HG03442 (cell line): ENCODE results near the gene TCHP.
"Not testable (repeated sequence)": the region's sequence is repeated elsewhere in the genome, so short reads cannot be mapped to it uniquely, and the experiment has no call there.

Experiments
- ATAC-seq: cut with Tn5 transposase; IDR thresholded peaks from one replicate; pipeline ENCODE4 v1.9.1; 2021; ENCODE audit warnings: mild to moderate bottlenecking, moderate library complexity; ENCODE audit not compliant: unreplicated experiment

Gene TCHP

GRCh38 chr12:109878749-109879148 lies 21.3 kb upstream of the TCHP start:
- ATAC-seq: no peak

- no peak for ATAC-seq
Observed at GRCh38 chr12:109879351-109880042, 20.6 kb upstream of the TCHP start.

GRCh38 chr12:109880043-109880931 lies 19.8 kb upstream of the TCHP start, which contains the start of gene GLTP:
Gene GLTP (minus strand): TSS chr12:109880541. CDS start chr12:109880374, 167 bp downstream.
- ATAC-seq: peak; percentile 87

GRCh38 chr12:109880938-109881337 lies 19.1 kb upstream of the TCHP start:
- no peak for ATAC-seq

- ATAC-seq: no peak
Observed at GRCh38 chr12:109881752-109882151, 18.3 kb upstream of the TCHP start.

- no peak for ATAC-seq
Observed at GRCh38 chr12:109883461-109883860, 16.6 kb upstream of the TCHP start.

GRCh38 chr12:109885616-109886015 lies 14.5 kb upstream of the TCHP start:
- ATAC-seq: no peak

- ATAC-seq: no peak
Observed at GRCh38 chr12:109888179-109889020, 11.7 kb upstream of the TCHP start.

- no peak for ATAC-seq
Observed at GRCh38 chr12:109890620-109891170, 9.4 kb upstream of the TCHP start.

GRCh38 chr12:109891731-109892130 lies 8.3 kb upstream of the TCHP start:
- not testable (repeated sequence) for ATAC-seq

GRCh38 chr12:109892165-109892715 lies 7.8 kb upstream of the TCHP start:
- no peak for ATAC-seq

- ATAC-seq: peak; percentile 53
Observed at GRCh38 chr12:109892748-109893147, 7.3 kb upstream of the TCHP start.

- ATAC-seq: no peak
Observed at GRCh38 chr12:109893261-109893995, 6.6 kb upstream of the TCHP start.

GRCh38 chr12:109894939-109895338 lies 5.1 kb upstream of the TCHP start:
- no peak for ATAC-seq

- ATAC-seq: no peak
Observed at GRCh38 chr12:109896188-109896587, 3.9 kb upstream of the TCHP start.

- ATAC-seq: no peak
Observed at GRCh38 chr12:109897029-109897428, 3.0 kb upstream of the TCHP start.

- ATAC-seq: not testable (repeated sequence)
Observed at GRCh38 chr12:109899345-109899744, 729 bp upstream of the TCHP start.

GRCh38 chr12:109900752-109901580 lies 892 bp downstream of the TCHP start:
- ATAC-seq: no peak

GRCh38 chr12:109902891-109903418 lies 2.9 kb downstream of the TCHP start:
- ATAC-seq: no peak
